GM12878 (cell line): ENCODE data around the gene ZSCAN5C. TPM values are rescaled to one million over a fixed set of nuclear protein-coding genes. Genes with fewer than 3 reads are reported as not detected.
"Not testable (repeated sequence)": the region's sequence is repeated elsewhere in the genome, so short reads cannot be mapped to it uniquely, and the experiment has no call there.

Experiments used
- ATAC-seq: fragments of 200-7000 bp; cut with Tn5 transposase; 3 replicates; pipeline ENCODE4 v1.9.1; 2020; ENCODE audit warnings: mild to moderate bottlenecking, moderate library complexity
- BruUV-seq: library from RNA; stranded (reverse); fragments of 400-500 nt; replicated peaks from 2 replicates; lab custom pipeline; 2021; lab: Mats Ljungman, UMichigan
- CTCF ChIA-PET: fragments of 300-600 bp; sonication (Branson Sonifier 250); formaldehyde crosslinking; extraction: SDS; loops from one replicate; lab custom pipeline; 2021; ENCODE audit warnings: inconsistent platforms; lab: Yijun Ruan, JAX
- POLR2A ChIA-PET: fragments of 350-600 bp; formaldehyde crosslinking; extraction: SDS; loops from one replicate; lab custom pipeline; 2021; ENCODE audit warnings: inconsistent platforms; lab: Charles Lee
- RAD21 ChIA-PET: fragments of 300-600 bp; sonication (Branson Sonifier 250); formaldehyde crosslinking; loops from one replicate; lab custom pipeline; 2023; ENCODE audit warnings: antibody characterized with exemption; ENCODE audit not compliant: unreplicated experiment; lab: Charles Lee
- SMC1A ChIA-PET: fragments of 300-600 bp; sonication (Branson Sonifier 250); formaldehyde crosslinking; loops from one replicate; lab custom pipeline; 2023; ENCODE audit not compliant: unreplicated experiment, uncharacterized antibody; lab: Charles Lee
- DNase-seq: peaks from one replicate; pipeline ENCODE4 v3.0.0-alpha.2; 2011; ENCODE audit warnings: low read depth, low spot score
- FAIRE-seq: peaks from 3 replicates; lab custom pipeline; 2011; peaks lifted over from hg19 to GRCh38; lab: Jason Lieb, UNC
- H2AFZ ChIP-seq: 2 replicates; pipeline ENCODE4 v1.6.0; 2011; ENCODE audit warnings: low read depth, low read length, control low read depth; ENCODE audit not compliant: control insufficient read depth
- H3K27ac ChIP-seq: 2 replicates; pipeline ENCODE4 v1.5.1; 2011; ENCODE audit warnings: control low read depth; ENCODE audit not compliant: control insufficient read depth, insufficient read depth
- H3K27me3 ChIP-seq, 2 experiments: replicated peaks in 1 of 2; 2 replicates each; pipeline versions ENCODE4 v1.6.0 to v1.6.1; 2011; ENCODE audit warnings: low read length in 1 of 2; ENCODE audit not compliant: control insufficient read depth in 2 of 2, insufficient read depth in 2 of 2
- H3K36me3 ChIP-seq, 2 experiments: 2 replicates each; pipeline ENCODE4 v1.5.1; 2011; ENCODE audit warnings: low read length in 1 of 2; ENCODE audit not compliant: control insufficient read depth in 2 of 2, insufficient read depth in 2 of 2
- H3K4me1 ChIP-seq: 2 replicates; pipeline ENCODE4 v1.6.1; 2011; ENCODE audit warnings: mild to moderate bottlenecking, low read length, moderate library complexity, mixed read lengths; ENCODE audit not compliant: control insufficient read depth, insufficient read depth
- H3K4me2 ChIP-seq: 2 replicates; pipeline ENCODE4 v1.6.0; 2011; ENCODE audit warnings: control low read depth; ENCODE audit not compliant: control insufficient read depth, insufficient read depth
- H3K4me3 ChIP-seq: fragments of 200-600 bp; sonication (generic); 2 replicates; pipeline ENCODE4 v1.5.1; 2016
- H3K79me2 ChIP-seq: 2 replicates; pipeline ENCODE4 v1.6.0; 2011; ENCODE audit warnings: low read length; ENCODE audit not compliant: control insufficient read depth, insufficient read depth
- H3K9ac ChIP-seq: 2 replicates; pipeline ENCODE4 v1.8.0; 2011; ENCODE audit warnings: low read length, control low read depth, mixed read lengths; ENCODE audit not compliant: control insufficient read depth, insufficient read depth
- H3K9me3 ChIP-seq: replicated peaks from 3 replicates; pipeline ENCODE4 v1.5.1; 2011; ENCODE audit warnings: mild to moderate bottlenecking, low read length; ENCODE audit not compliant: control insufficient read depth, insufficient read depth
- H4K20me1 ChIP-seq: 2 replicates; pipeline ENCODE4 v1.6.0; 2011; ENCODE audit not compliant: control insufficient read depth, insufficient read depth
- CBFB ChIP-seq: IDR thresholded peaks from 2 replicates; pipeline ENCODE4 v1.6.1; 2016; ENCODE audit warnings: antibody characterized with exemption, low read depth
- CHD2 ChIP-seq: IDR thresholded peaks from 2 replicates; pipeline ENCODE4 v1.6.1; 2011; ENCODE audit warnings: low read depth, low read length, improper control_type of control experiment, borderline replicate concordance
- EED ChIP-seq: sonication (generic); IDR thresholded peaks from 2 replicates; pipeline ENCODE4 v1.6.1; 2016; ENCODE audit warnings: antibody characterized with exemption, low read depth
- ESRRA ChIP-seq: IDR thresholded peaks from 2 replicates; pipeline ENCODE4 v1.6.1; 2012; ENCODE audit warnings: mild to moderate bottlenecking, low read length, improper control_type of control experiment
- ETV6 ChIP-seq, 2 experiments: fragments of 450-650 bp in 1 of 2; IDR thresholded peaks in 1 of 2; conservative IDR thresholded peaks in 1 of 2; 2 replicates each; pipeline ENCODE4 v1.6.1; 2014; ENCODE audit warnings: antibody characterized with exemption in 1 of 2, borderline replicate concordance in 1 of 2, low read depth in 1 of 2, mild to moderate bottlenecking in 1 of 2, moderate library complexity in 1 of 2
- FOXK2 ChIP-seq: fragments of 450-650 bp; IDR thresholded peaks from 2 replicates; pipeline ENCODE4 v1.6.1; 2017; ENCODE audit warnings: mild to moderate bottlenecking, moderate library complexity
- SRF ChIP-seq, 2 experiments: IDR thresholded peaks; 2 replicates each; pipeline ENCODE4 v1.6.1; 2011; ENCODE audit warnings: low read depth in 2 of 2, low read length in 2 of 2, mild to moderate bottlenecking in 1 of 2, moderate library complexity in 1 of 2
- WGBS: methylation state at CpG from one replicate; pipeline ENCODE4 v1.1.6; 2016; ENCODE audit warnings: low lambda C conversion rate; ENCODE audit not compliant: insufficient replicate concordance, insufficient coverage; ENCODE audit errors: missing lambda C conversion rate; 5-methylcytosine and 5-hydroxymethylcytosine counted together
- in situ Hi-C: fragments of 300-500 bp; cut with MboI; formaldehyde crosslinking; loops from 9 replicates; pipeline ENCODE4 v1.14.3; 2018; ENCODE audit warnings: mixed read lengths
- intact Hi-C: fragments of 100-400 bp; cut with micrococcal nuclease; formaldehyde crosslinking; loops from one replicate; pipeline ENCODE4 v1.14.2; 2022; ENCODE audit not compliant: unreplicated experiment
- polyA plus RNA-seq, 11 experiments: library from polyadenylated mRNA; depleted of rRNA in 4 of 11; unstranded in 6 of 11; stranded (reverse) in 5 of 11; fragments of >200 nt; fragmentation: Nextera tagmentation in 4 of 11; fragmentation: Illumina TruSeq in 1 of 11; extraction: Ambion mirVana in 4 of 11; extraction: Trizol in 1 of 11; gene quantifications; 1 replicate in 1 of 11; 2 replicates in 10 of 11; pipeline versions ENCODE4 v1.2.1 to v1.2.3, GENCODE V29; 2011 to 2016; ENCODE audit warnings: inconsistent platforms in 2 of 11, missing spikeins in 2 of 11, low read depth in 1 of 11
- total RNA-seq, 4 experiments: library from RNA; depleted of rRNA in 3 of 4; stranded (reverse); fragments of >200 nt in 3 of 4; fragmentation: Illumina TruSeq in 1 of 4; extraction: Trizol in 1 of 4; gene quantifications; 2 replicates each; pipeline versions ENCODE4 v1.2.1 to v1.2.3, GENCODE V29; 2013 to 2021
- TF ChIP-seq, protein P1 (sequence below): fragments of 450-650 bp; IDR thresholded peaks from 2 replicates; pipeline ENCODE4 v1.6.1; 2018; ENCODE audit warnings: mild to moderate bottlenecking, low read depth, moderate library complexity; ENCODE audit not compliant: partially characterized antibody
- TF ChIP-seq, protein P2 (sequence below): IDR thresholded peaks from 2 replicates; pipeline ENCODE4 v1.6.1; 2012; ENCODE audit warnings: low read depth, low read length, improper control_type of control experiment

Gene ZSCAN5C
- total and polyA plus RNA-seq, 10 of the 15 experiments (the other 5 are each of a cell fraction or from before 2014, with no cell fraction given), result not detected

DNA sequence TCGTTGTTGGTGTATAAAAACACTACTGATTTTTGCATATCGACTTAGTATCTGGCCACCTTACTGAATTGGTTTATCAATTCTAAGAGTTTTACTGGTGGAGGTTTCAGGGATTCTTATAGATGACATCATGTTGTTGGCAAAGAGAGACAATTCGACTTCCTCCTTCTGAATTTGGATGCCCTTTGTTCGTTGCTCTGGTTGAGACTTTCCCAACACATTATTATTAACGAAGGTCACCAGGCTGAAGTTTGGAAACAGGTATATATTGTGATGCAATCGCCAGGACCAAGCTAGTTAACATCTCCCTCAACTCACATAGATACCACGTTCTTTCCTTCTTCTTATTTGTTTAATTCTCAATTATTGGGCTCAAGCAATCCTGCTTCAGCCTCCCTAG, 2.4 kb upstream of the ZSCAN5C start:
- H3K79me2 ChIP-seq, result no peaks in the 10 kb centered on the region
- H3K4me2 ChIP-seq, result no peak overlapping the region
- no peaks in the 10 kb centered on the region for H3K36me3 ChIP-seq
- DNase-seq (no peak), FAIRE-seq (no peak), ATAC-seq (no peak)
- BruUV-seq, result no TSS peak
- RAD21 ChIA-PET, result no interaction called here
- H3K4me1 ChIP-seq, result no peaks in the 10 kb centered on the region
- H3K9ac ChIP-seq, result no peak overlapping the region
- no peak overlapping the region for H2AFZ ChIP-seq
- TF ChIP-seq, protein P1, sequence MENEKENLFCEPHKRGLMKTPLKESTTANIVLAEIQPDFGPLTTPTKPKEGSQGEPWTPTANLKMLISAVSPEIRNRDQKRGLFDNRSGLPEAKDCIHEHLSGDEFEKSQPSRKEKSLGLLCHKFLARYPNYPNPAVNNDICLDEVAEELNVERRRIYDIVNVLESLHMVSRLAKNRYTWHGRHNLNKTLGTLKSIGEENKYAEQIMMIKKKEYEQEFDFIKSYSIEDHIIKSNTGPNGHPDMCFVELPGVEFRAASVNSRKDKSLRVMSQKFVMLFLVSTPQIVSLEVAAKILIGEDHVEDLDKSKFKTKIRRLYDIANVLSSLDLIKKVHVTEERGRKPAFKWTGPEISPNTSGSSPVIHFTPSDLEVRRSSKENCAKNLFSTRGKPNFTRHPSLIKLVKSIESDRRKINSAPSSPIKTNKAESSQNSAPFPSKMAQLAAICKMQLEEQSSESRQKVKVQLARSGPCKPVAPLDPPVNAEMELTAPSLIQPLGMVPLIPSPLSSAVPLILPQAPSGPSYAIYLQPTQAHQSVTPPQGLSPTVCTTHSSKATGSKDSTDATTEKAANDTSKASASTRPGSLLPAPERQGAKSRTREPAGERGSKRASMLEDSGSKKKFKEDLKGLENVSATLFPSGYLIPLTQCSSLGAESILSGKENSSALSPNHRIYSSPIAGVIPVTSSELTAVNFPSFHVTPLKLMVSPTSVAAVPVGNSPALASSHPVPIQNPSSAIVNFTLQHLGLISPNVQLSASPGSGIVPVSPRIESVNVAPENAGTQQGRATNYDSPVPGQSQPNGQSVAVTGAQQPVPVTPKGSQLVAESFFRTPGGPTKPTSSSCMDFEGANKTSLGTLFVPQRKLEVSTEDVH, result no peak
- TF ChIP-seq, protein P2, sequence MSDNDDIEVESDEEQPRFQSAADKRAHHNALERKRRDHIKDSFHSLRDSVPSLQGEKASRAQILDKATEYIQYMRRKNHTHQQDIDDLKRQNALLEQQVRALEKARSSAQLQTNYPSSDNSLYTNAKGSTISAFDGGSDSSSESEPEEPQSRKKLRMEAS, result no peak
- no peak for TF ChIP-seq ETV6 (conservative IDR thresholded peaks at IDR 0.05 in 1 of 2, IDR thresholded peaks at IDR 0.05 in 1 of 2; ENCODE audit: borderline replicate concordance in 1 of 2, low read depth in 1 of 2)
- TF ChIP-seq ESRRA, result no peak
- TF ChIP-seq EED, result no peak
- TF ChIP-seq CHD2, result no peak
- TF ChIP-seq CBFB, result no peak
- TF ChIP-seq SRF (IDR thresholded peaks at IDR 0.05; ENCODE audit: low read depth in 2 of 2, low read length in 2 of 2), result no peak
- TF ChIP-seq FOXK2, result no peak
- intact Hi-C loops, result no loop called here
- SMC1A ChIA-PET, result no interaction called here
- CTCF ChIA-PET, result no interaction called here
- no peak overlapping the region for H3K27ac ChIP-seq
- in situ Hi-C loops, result no loop called here
- no peaks in the 10 kb centered on the region for H4K20me1 ChIP-seq
- H3K9me3 ChIP-seq, result no peaks in the 10 kb centered on the region
- POLR2A ChIA-PET, result no interaction called here
- no peak overlapping the region for H3K4me3 ChIP-seq
- no peaks in the 10 kb centered on the region for H3K27me3 ChIP-seq
- WGBS, result 10% methylated on average over 7 of the region's 7 CpGs

DNA sequence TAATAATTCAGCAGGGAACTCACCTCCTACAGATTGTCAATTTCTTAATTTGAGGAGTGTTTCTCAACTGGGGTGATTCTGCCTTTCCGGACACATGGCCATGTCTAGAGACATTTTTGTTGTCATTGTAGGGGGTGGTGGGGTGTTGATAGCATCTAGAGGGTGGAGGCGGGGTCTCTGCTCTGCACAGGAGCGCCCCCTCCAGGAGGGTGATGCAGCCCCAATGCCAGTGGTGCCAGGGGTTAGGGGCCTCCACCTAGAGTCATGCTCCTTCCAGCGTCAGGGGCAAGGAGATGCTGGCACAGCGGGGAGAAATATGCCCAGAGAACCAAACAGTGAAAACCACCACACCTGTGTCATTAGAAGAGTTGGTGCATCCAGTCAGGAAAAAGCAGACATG, 5.5 kb downstream of the ZSCAN5C start:
- DNase-seq, H3K27me3 ChIP-seq, H3K9me3 ChIP-seq, H3K79me2 ChIP-seq, ATAC-seq, H3K27ac ChIP-seq, RAD21 ChIA-PET, in situ Hi-C loops, H3K9ac ChIP-seq, H3K4me3 ChIP-seq, H3K4me2 ChIP-seq, CTCF ChIA-PET, H4K20me1 ChIP-seq, POLR2A ChIA-PET, SMC1A ChIA-PET, H3K4me1 ChIP-seq, H2AFZ ChIP-seq, BruUV-seq, FAIRE-seq, intact Hi-C loops, H3K36me3 ChIP-seq: not testable (repeated sequence)
- WGBS, result 44% methylated on average over 5 of the region's 5 CpGs
